H1 (cell line): Measurements from ENCODE around the gene FGFBP3. TPM values are rescaled to one million over a fixed set of nuclear protein-coding genes. Genes with fewer than 3 reads are reported as not detected.

Source experiments
- CBX5 ChIP-seq: fragments of 300-800, 300-1000 bp; sonication (generic); IDR thresholded peaks from 2 replicates; pipeline ENCODE4 v1.7.1; 2016; ENCODE audit warnings: antibody characterized with exemption, low read length, low read depth
- E2F6 ChIP-seq: IDR thresholded peaks from 2 replicates; pipeline ENCODE4 v1.6.1; 2012; ENCODE audit warnings: inconsistent platforms
- JUND ChIP-seq: IDR thresholded peaks from 2 replicates; pipeline ENCODE4 v1.6.1; 2011; ENCODE audit warnings: mild to moderate bottlenecking, improper control_type of control experiment, low read length
- KDM1A ChIP-seq: fragments of 200-600, 300-600 bp; sonication (generic); IDR thresholded peaks from 2 replicates; pipeline ENCODE4 v1.7.1; 2016; ENCODE audit warnings: mild to moderate bottlenecking, low read length, borderline replicate concordance
- KDM5A ChIP-seq: fragments of 200-600 bp; IDR thresholded peaks from 2 replicates; pipeline ENCODE4 v1.7.1; 2012; ENCODE audit warnings: mild to moderate bottlenecking, low read length, inconsistent platforms, mixed read lengths
- POLR2AphosphoS5 ChIP-seq: IDR thresholded peaks from 2 replicates; pipeline ENCODE4 v1.6.1; 2011; ENCODE audit warnings: low read depth, low read length
- RFX5 ChIP-seq: IDR thresholded peaks from 2 replicates; pipeline ENCODE4 v1.6.1; 2011; ENCODE audit warnings: low read depth, low read length, improper control_type of control experiment, borderline replicate concordance
- RNF2 ChIP-seq: fragments of 200-900, 300-1000 bp; sonication (generic); IDR thresholded peaks from 2 replicates; pipeline ENCODE4 v1.7.1; 2016; ENCODE audit warnings: borderline replicate concordance, low read depth, mild to moderate bottlenecking, antibody characterized with exemption, low read length; ENCODE audit not compliant: poor library complexity, severe bottlenecking; ENCODE audit errors: missing control alignments
- SIX5 ChIP-seq: IDR thresholded peaks from 2 replicates; pipeline ENCODE4 v1.6.1; 2011; ENCODE audit warnings: mild to moderate bottlenecking, low read depth, low read length
- TAF1 ChIP-seq: IDR thresholded peaks from 2 replicates; pipeline ENCODE4 v1.6.1; 2011; ENCODE audit warnings: mild to moderate bottlenecking, low read depth, low read length
- YY1 ChIP-seq: IDR thresholded peaks from 2 replicates; pipeline ENCODE4 v1.6.1; 2011; ENCODE audit warnings: low read depth, mild to moderate bottlenecking, low read length
- polyA plus RNA-seq, 7 experiments: library from polyadenylated mRNA; depleted of rRNA in 3 of 7; stranded (reverse) in 5 of 7; unstranded in 2 of 7; fragments of >200 nt in 5 of 7; fragments of 200-250 nt in 2 of 7; gene quantifications; 1 replicate in 5 of 7; 2 replicates in 1 of 7; 4 replicates in 1 of 7; pipeline versions ENCODE4 v1.2.1 to v1.2.3, GENCODE V29; 2011 to 2013; ENCODE audit warnings: missing spikeins in 2 of 7, mixed read lengths in 2 of 7
- total RNA-seq: library from RNA; stranded (reverse); fragmentation: NEBNext Ultra II Directional; extraction: Animal tissue kit (Norgen Biotek cat#: 25700); gene quantifications from 2 replicates; pipeline ENCODE4 v1.2.1, GENCODE V29; 2021

Gene FGFBP3
- total and polyA plus RNA-seq, 2 of the 8 experiments (the other 6 are each of a cell fraction or from before 2014, with no cell fraction given) = 54.6 to 115 TPM

GRCh38 chr10:91886954-91887271 is 22.4 kb downstream of the FGFBP3 start (continued):
- TF ChIP-seq KDM1A = no peak
- no peak for TF ChIP-seq YY1
- TF ChIP-seq CBX5 = no peak
- no peak for TF ChIP-seq RNF2
- TF ChIP-seq KDM5A = no peak
- TF ChIP-seq RFX5 = no peak
- peak; percentile 30; the same call in 1 of the 2 replicates for TF ChIP-seq JUND
- TF ChIP-seq SIX5 = peak; percentile 4; the same call in 1 of the 2 replicates
- no peak for TF ChIP-seq E2F6
- TF ChIP-seq POLR2AphosphoS5 = no peak
- TF ChIP-seq TAF1 = no peak
